Bronchus fibroblast of lung (primary cell): ENCODE data around the gene NOL9. TPM values are rescaled to one million over a fixed set of nuclear protein-coding genes. Genes with fewer than 3 reads are reported as not detected.

Experiments used
- total RNA-seq: library from RNA; depleted of rRNA; stranded (reverse); fragments of >200 nt; gene quantifications from 2 replicates; pipeline ENCODE4 v1.2.3, GENCODE V29; 2015

NOL9 gene
- 15.3 and 15.5 TPM in 2 replicates for total RNA-seq

GRCh38 chr1:6554031-6554906 is at the start of gene NOL9:
Gene NOL9 (minus strand): TSS chr1:6554513. CDS start chr1:6554502, 11 bp downstream.

GRCh38 chr1:6602669-6603237 is 48.4 kb upstream of the NOL9 start, which contains the start of gene KLHL21:
Gene KLHL21 (minus strand): TSS chr1:6602869. CDS start chr1:6602817, 52 bp downstream.

GRCh38 chr1:6579374-6580118 is 25.2 kb upstream of the NOL9 start, which contains the start of gene ZBTB48:
Gene ZBTB48 (plus strand): TSS chr1:6579994. CDS start chr1:6580610, 616 bp downstream.

GRCh38 chr1:6554907-6555778 is 830 bp upstream of the NOL9 start, which contains the start of gene TAS1R1:
Gene TAS1R1 (plus strand): TSS chr1:6555307. CDS start chr1:6555374, 67 bp downstream.

GRCh38 chr1:6491480-6491962 is 62.8 kb downstream of the NOL9 start, which contains the start of gene PLEKHG5:
Gene PLEKHG5 (minus strand): TSS chr1:6491667. CDS start chr1:6477571, 14,096 bp downstream.

Other genes starting within 250 kb of the NOL9 start
- 82.7 and 105 TPM in 2 replicates for gene ACOT7, start 160.7 kb downstream of the NOL9 start, total RNA-seq
- gene HES2, start 134.6 kb downstream of the NOL9 start, total RNA-seq = under 0.01 and 0.15 TPM in 2 replicates
- under 0.01 TPM in 1 of 2 replicates, not detected in the other for gene ESPN, start 129.7 kb downstream of the NOL9 start, total RNA-seq
- 4.4 and 5.2 TPM in 2 replicates for gene TNFRSF25, start 88.3 kb downstream of the NOL9 start, total RNA-seq
- gene PLEKHG5, start 62.8 kb downstream of the NOL9 start, total RNA-seq = 8.3 and 10.6 TPM in 2 replicates
- gene TAS1R1, start 794 bp upstream of the NOL9 start, total RNA-seq = 0.15 and 0.17 TPM in 2 replicates
- 12.9 and 14.0 TPM in 2 replicates for gene ZBTB48, start 25.5 kb upstream of the NOL9 start, total RNA-seq
- gene KLHL21, start 48.4 kb upstream of the NOL9 start, total RNA-seq = 14.3 and 15.8 TPM in 2 replicates
- gene PHF13, start 59.2 kb upstream of the NOL9 start, total RNA-seq = 4.2 and 5.4 TPM in 2 replicates
- gene THAP3, start 70.4 kb upstream of the NOL9 start, total RNA-seq = 28.2 and 31.6 TPM in 2 replicates
- 25.2 and 28.1 TPM in 2 replicates for gene DNAJC11, start 147.3 kb upstream of the NOL9 start, total RNA-seq
- 72.1 and 77.2 TPM in 2 replicates for gene CAMTA1, start 230.9 kb upstream of the NOL9 start, total RNA-seq